Measurements from ENCODE around the gene MUC6. TPM values are rescaled to one million over a fixed set of nuclear protein-coding genes. Genes with fewer than 3 reads are reported as not detected.
A peak's percentile ranks its signal among the peaks of the same experiment; 100 is the strongest.

Gene MUC6
- total RNA-seq, 1 donor from 2014 or later: not detected

- Mint-ChIP-seq H3K4me3 (no peak overlapping the region), H3K27ac (ENCODE audit: unreplicated experiment) (no peak overlapping the region), H3K4me1 (no peaks in the 10 kb centered on the region), H3K9me3 (no peaks in the 10 kb centered on the region), H3K27me3 (ENCODE audit: low read depth) (no peaks in the 10 kb centered on the region), H3K36me3 (ENCODE audit: low read depth) (no peaks in the 10 kb centered on the region)
- DNase-seq (ENCODE audit: low read depth, low spot score): no peak
- no peak for TF ChIP-seq CTCF (conservative IDR thresholded peaks at IDR 0.05)
Measured at GRCh38 chr11:1008803-1009145, 27.7 kb downstream of the MUC6 start.

- no peak for TF ChIP-seq CTCF (conservative IDR thresholded peaks at IDR 0.05)
- H3K4me1 Mint-ChIP-seq: no peaks in the 10 kb centered on the region
- H3K36me3 Mint-ChIP-seq (ENCODE audit: low read depth): no peaks in the 10 kb centered on the region
Measured at GRCh38 chr11:1008001-1008802, 28.3 kb downstream of the MUC6 start.

GRCh38 chr11:1007279-1007678 is 29.2 kb downstream of the MUC6 start:
- Mint-ChIP-seq H3K4me1 (no peaks in the 10 kb centered on the region), H3K4me3 (no peak overlapping the region), H3K27ac (ENCODE audit: unreplicated experiment) (no peak overlapping the region), H3K36me3 (ENCODE audit: low read depth) (no peaks in the 10 kb centered on the region), H3K27me3 (ENCODE audit: low read depth) (no peaks in the 10 kb centered on the region), H3K9me3 (no peaks in the 10 kb centered on the region)
- TF ChIP-seq CTCF (conservative IDR thresholded peaks at IDR 0.05): no peak
- DNase-seq (ENCODE audit: low read depth, low spot score): no peak

More at GRCh38 chr11:1008001-1008802, 28.3 kb downstream of the MUC6 start:
- Mint-ChIP-seq H3K27ac (ENCODE audit: unreplicated experiment) (no peak overlapping the region), H3K9me3 (no peaks in the 10 kb centered on the region), H3K27me3 (ENCODE audit: low read depth) (no peaks in the 10 kb centered on the region), H3K4me3 (no peak overlapping the region)
- no peak for DNase-seq (ENCODE audit: low read depth, low spot score)

- Mint-ChIP-seq H3K4me1 (no peaks in the 10 kb centered on the region), H3K27ac (ENCODE audit: unreplicated experiment) (peak overlapping the region; percentile 50), H3K4me3 (no peak overlapping the region), H3K27me3 (ENCODE audit: low read depth) (no peaks in the 10 kb centered on the region), H3K36me3 (ENCODE audit: low read depth) (no peaks in the 10 kb centered on the region), H3K9me3 (no peaks in the 10 kb centered on the region)
- no peak for TF ChIP-seq CTCF (conservative IDR thresholded peaks at IDR 0.05)
- no peak for DNase-seq (ENCODE audit: low read depth, low spot score)
Measured at GRCh38 chr11:1006762-1007161, 29.8 kb downstream of the MUC6 start.

GRCh38 chr11:1005928-1006327 is 30.6 kb downstream of the MUC6 start:
- Mint-ChIP-seq H3K36me3 (ENCODE audit: low read depth) (peaks cover 3% of the 10 kb centered on the region), H3K4me1 (peaks cover 2% of the 10 kb centered on the region), H3K9me3 (no peaks in the 10 kb centered on the region), H3K27me3 (ENCODE audit: low read depth) (no peaks in the 10 kb centered on the region), H3K27ac (ENCODE audit: unreplicated experiment) (no peak overlapping the region), H3K4me3 (no peak overlapping the region)
- DNase-seq (ENCODE audit: low read depth, low spot score): no peak
- TF ChIP-seq CTCF (conservative IDR thresholded peaks at IDR 0.05): no peak

Data from neural crest cell (in vitro differentiated cells).